ENCODE measurements around the gene NFKB1.
"Not testable (repeated sequence)": the region's sequence is repeated elsewhere in the genome, so short reads cannot be mapped to it uniquely, and the experiment has no call there.

Gene NFKB1

DNA sequence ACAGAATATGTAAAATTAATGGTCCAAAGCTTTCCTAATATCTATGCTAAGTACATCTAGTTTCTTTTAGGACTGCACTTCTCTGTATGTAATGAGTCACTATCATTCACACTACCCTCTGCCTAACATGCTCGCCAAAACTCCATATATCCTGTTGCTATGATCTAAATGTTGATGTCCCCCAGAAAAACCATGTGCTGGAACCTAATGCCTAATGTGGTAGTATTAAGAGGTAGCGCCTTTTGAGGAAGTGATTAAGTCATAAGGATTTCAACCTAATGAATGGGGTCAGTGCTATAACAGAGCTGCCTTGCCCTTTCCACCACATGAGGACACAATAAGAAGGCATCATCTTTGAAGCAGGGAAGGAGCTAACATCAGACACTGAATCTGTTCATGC is 34.9 kb upstream of the NFKB1 start:
- H3K4me3 ChIP-seq (ENCODE audit: low read length), result no peak overlapping the region
- no peak for DNase-seq (ENCODE audit: low read depth)
- TF ChIP-seq, protein P1, sequence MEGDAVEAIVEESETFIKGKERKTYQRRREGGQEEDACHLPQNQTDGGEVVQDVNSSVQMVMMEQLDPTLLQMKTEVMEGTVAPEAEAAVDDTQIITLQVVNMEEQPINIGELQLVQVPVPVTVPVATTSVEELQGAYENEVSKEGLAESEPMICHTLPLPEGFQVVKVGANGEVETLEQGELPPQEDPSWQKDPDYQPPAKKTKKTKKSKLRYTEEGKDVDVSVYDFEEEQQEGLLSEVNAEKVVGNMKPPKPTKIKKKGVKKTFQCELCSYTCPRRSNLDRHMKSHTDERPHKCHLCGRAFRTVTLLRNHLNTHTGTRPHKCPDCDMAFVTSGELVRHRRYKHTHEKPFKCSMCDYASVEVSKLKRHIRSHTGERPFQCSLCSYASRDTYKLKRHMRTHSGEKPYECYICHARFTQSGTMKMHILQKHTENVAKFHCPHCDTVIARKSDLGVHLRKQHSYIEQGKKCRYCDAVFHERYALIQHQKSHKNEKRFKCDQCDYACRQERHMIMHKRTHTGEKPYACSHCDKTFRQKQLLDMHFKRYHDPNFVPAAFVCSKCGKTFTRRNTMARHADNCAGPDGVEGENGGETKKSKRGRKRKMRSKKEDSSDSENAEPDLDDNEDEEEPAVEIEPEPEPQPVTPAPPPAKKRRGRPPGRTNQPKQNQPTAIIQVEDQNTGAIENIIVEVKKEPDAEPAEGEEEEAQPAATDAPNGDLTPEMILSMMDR (conservative IDR thresholded peaks at IDR 0.05; ENCODE audit: low read depth, low read length), result no peak

DNA sequence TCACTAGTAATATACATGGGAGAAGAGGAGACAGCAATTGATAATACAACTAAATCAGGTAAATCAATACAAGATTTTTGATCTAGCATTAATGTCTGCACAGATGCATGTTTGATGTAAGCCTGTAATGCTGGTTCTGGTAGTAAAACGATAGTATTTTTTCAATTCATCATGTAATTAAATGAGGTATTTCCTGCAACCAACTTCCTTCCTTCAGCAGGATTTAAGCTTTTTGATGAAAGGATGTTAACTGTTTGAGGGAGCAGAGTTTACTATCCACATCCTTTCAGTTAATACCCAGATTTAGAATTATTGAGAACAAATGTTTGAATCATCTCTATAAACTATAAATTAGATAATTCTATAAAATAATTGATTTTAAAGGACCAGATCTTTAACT is 31.4 kb upstream of the NFKB1 start:
- no peak overlapping the region for H3K4me3 ChIP-seq (ENCODE audit: low read length)
- DNase-seq (ENCODE audit: low read depth), result no peak
- TF ChIP-seq, protein P1 (conservative IDR thresholded peaks at IDR 0.05; ENCODE audit: low read depth, low read length), result no peak

DNA sequence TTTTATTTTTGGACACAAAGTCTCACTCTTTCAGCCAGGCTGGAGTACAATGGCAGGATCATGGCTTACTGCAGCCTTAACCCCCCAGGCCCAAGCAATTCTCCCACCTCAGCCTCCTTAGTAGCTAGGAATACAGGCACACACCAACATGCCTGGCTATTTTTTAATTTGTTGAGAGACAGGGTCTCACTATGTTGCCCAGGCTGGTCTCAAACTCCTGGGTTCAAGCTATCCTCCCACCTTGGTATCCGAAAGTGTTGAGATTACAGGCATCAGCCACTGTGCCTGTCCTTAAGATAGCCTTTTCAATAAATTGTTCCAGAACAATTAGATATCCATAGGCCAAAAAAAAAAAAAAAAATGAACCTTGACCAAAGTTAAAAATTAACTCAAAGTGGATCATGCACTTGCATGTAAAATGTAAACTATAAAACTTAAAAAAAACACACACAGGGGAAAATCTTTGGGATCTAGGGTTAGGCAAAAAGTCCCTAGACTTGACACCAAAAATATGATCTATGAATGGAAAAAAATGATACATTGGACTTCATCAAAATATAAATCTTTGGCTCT is 28.6 kb upstream of the NFKB1 start:
- no peak overlapping the region for H3K4me3 ChIP-seq (ENCODE audit: low read length)
- DNase-seq (ENCODE audit: low read depth), result no peak
- TF ChIP-seq, protein P1 (conservative IDR thresholded peaks at IDR 0.05; ENCODE audit: low read depth, low read length), result no peak

- DNase-seq (ENCODE audit: low read depth), result no peak
- H3K4me3 ChIP-seq (ENCODE audit: low read length), result no peak overlapping the region
- TF ChIP-seq, protein P1 (conservative IDR thresholded peaks at IDR 0.05; ENCODE audit: low read depth, low read length), result no peak
Measured at GRCh38 chr4:102473476-102473875, 27.7 kb upstream of the NFKB1 start.

DNA sequence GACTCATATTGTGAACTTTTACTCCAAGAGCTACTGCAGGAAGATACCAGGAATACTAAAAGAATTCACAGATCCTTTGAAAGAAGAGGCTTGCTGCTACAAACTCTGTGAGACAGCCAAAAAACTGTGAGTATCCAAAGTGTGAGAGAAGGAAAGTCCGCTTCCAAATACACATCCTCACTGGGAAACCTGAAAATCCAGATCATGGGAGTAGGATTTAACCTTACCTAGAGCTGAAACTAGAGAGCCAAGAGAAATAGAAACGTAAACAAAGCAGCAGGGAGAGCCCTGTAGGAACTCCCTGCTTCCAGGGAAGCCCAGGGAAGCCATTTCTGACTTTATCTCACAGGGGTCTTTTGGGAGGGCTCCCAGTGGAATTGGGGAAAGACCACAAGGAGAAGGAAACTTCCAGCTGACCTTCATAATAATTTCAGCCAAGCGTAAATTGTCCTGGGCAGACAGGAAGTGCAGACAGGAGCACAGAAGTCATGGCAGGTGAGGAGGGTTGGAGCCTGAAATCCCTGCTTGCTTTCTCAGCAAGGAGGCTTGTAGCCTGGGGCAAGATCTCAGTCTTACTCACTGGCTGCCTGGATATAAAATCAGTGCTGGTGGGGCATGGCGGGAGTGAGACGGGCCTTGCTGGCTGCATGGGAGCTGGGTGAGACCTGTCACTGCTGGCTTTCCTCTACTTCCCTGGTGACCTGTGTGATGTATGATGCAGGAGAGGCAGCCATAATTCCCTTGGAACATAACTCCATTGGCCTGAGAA is 26.2 kb upstream of the NFKB1 start:
- DNase-seq (ENCODE audit: low read depth), result no peak
- H3K4me3 ChIP-seq (ENCODE audit: low read length), result no peak overlapping the region
- TF ChIP-seq, protein P1 (conservative IDR thresholded peaks at IDR 0.05; ENCODE audit: low read depth, low read length), result no peak

DNA sequence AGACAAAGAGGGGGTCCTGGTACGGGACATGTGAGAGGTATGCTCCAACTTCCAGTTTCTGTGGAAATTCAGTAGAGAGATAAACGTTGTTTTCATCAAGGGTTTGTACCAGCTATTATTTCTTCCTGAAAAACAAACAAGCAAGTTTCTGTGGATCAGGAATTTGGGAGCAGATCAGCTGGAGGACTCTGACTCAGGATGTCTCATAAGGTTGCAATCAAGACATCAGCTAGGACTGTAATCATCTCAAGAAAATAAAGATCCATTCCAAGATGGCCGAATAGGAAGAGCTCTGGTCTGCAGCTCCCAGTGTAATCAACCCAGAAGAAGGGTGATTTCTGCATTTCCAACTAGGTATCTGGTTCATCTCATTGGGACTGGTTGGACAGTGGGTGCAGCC is 23.5 kb upstream of the NFKB1 start:
- H3K4me3 ChIP-seq (ENCODE audit: low read length), result no peak overlapping the region
- TF ChIP-seq, protein P1 (conservative IDR thresholded peaks at IDR 0.05; ENCODE audit: low read depth, low read length), result no peak

GRCh38 chr4:102478186-102478585 is 23.0 kb upstream of the NFKB1 start:
- H3K4me3 ChIP-seq (ENCODE audit: low read length), result no peak overlapping the region
- no peak for DNase-seq (ENCODE audit: low read depth)
- TF ChIP-seq, protein P1 (conservative IDR thresholded peaks at IDR 0.05; ENCODE audit: low read depth, low read length), result no peak

More for the DNA sequence above, 23.5 kb upstream of the NFKB1 start:
- DNase-seq (ENCODE audit: low read depth), result no peak

DNA sequence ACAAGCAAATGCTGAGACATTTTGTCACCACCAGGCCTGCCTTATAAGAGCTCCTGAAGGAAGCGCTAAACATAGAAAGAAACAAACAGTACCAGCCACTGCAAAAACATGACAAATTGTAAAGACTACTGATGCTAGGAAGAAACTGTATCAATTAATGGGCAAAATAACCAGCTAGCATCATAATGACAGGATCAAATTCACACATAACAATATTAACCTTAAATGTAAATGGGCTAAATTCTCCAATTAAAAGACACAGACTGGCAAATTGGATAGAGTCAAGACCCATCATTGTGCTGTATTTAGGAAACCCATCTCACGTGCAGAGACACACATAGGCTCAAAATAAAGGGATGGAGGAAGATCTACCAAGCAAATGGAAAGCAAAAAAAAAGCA is 21.3 kb upstream of the NFKB1 start:
- not testable (repeated sequence) for H3K4me3 ChIP-seq (ENCODE audit: low read length)

More for the DNA sequence above, 21.3 kb upstream of the NFKB1 start:
- not testable (repeated sequence) for DNase-seq (ENCODE audit: low read depth)

All from retinal pigment epithelial cell (primary cell).